Suprapubic skin (tissue), 3 donors: ENCODE results near the gene PLA2G2F.

Source experiments
- POLR2AphosphoS5 ChIP-seq, 3 donors: sonication (generic); formaldehyde crosslinking; IDR thresholded peaks; one replicate each; pipeline ENCODE4 v1.6.1; 2017; ENCODE audit warnings: antibody characterized with exemption in 3 of 3
- TF ChIP-seq, protein P1 (sequence below), 2 donors: fragments of 200-600 bp in 1 of 2; fragments of 450-650 bp in 1 of 2; sonication (generic) in 1 of 2; IDR thresholded peaks; one replicate each; pipeline ENCODE4 v1.5.1; 2016 to 2019; ENCODE audit warnings: antibody characterized with exemption in 2 of 2, mild to moderate bottlenecking in 1 of 2, moderate library complexity in 1 of 2

DNA sequence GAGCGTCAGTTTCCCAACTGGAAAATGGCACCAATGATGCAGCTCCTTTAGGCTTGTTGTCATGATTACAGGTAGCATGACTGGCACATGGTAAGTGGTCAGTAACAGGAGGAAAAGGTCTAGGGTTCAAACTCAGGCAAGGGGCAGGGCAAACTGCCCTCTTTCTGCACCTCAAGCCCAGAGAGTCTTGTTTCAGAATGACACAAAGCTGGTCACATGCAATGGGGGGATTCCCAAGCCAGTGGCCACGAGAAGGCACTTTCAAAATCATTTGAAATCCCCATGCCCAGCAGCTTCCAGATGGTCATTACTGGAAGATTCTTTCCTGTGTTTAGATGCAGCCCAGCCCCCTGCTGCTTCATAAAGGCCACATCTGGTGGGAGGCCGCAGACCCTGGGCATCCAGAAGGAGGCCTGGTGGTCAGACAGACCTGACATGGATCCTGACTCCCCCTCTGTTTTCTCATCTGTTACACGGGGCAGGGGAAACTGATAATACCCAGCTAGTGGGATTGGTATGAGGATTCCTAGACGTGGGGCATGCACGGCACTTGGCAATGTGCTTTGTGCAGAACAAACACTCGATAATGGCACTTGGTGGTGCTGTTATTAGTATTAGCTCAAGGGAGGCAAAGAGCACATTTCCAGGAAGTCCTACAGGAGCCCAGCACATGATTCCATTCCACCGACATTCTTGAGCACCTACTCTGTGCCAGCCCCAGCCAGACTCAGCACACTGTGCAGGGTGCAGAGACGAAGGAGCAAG, 12.9 kb upstream of the PLA2G2F start:
- TF ChIP-seq, protein P1, sequence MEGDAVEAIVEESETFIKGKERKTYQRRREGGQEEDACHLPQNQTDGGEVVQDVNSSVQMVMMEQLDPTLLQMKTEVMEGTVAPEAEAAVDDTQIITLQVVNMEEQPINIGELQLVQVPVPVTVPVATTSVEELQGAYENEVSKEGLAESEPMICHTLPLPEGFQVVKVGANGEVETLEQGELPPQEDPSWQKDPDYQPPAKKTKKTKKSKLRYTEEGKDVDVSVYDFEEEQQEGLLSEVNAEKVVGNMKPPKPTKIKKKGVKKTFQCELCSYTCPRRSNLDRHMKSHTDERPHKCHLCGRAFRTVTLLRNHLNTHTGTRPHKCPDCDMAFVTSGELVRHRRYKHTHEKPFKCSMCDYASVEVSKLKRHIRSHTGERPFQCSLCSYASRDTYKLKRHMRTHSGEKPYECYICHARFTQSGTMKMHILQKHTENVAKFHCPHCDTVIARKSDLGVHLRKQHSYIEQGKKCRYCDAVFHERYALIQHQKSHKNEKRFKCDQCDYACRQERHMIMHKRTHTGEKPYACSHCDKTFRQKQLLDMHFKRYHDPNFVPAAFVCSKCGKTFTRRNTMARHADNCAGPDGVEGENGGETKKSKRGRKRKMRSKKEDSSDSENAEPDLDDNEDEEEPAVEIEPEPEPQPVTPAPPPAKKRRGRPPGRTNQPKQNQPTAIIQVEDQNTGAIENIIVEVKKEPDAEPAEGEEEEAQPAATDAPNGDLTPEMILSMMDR (IDR thresholded peaks at IDR 0.05): no peak
- TF ChIP-seq POLR2AphosphoS5 (IDR thresholded peaks at IDR 0.05): no peak
